Measurements from ENCODE around the gene NDUFAF8. TPM values are rescaled to one million over a fixed set of nuclear protein-coding genes. Genes with fewer than 3 reads are reported as not detected.
A peak's percentile ranks its signal among the peaks of the same experiment; 100 is the strongest.

NDUFAF8 gene
- total RNA-seq, 3 donors from 2014 or later (not counting 1 experiment from before 2014, with no cell fraction given), result 28.6 to 36.4 (median 34.9) TPM

GRCh38 chr17:81234940-81235821 lies 3.9 kb upstream of the NDUFAF8 start:
- H3K27ac Mint-ChIP-seq, result no peak overlapping the region
- TF ChIP-seq, protein P1, sequence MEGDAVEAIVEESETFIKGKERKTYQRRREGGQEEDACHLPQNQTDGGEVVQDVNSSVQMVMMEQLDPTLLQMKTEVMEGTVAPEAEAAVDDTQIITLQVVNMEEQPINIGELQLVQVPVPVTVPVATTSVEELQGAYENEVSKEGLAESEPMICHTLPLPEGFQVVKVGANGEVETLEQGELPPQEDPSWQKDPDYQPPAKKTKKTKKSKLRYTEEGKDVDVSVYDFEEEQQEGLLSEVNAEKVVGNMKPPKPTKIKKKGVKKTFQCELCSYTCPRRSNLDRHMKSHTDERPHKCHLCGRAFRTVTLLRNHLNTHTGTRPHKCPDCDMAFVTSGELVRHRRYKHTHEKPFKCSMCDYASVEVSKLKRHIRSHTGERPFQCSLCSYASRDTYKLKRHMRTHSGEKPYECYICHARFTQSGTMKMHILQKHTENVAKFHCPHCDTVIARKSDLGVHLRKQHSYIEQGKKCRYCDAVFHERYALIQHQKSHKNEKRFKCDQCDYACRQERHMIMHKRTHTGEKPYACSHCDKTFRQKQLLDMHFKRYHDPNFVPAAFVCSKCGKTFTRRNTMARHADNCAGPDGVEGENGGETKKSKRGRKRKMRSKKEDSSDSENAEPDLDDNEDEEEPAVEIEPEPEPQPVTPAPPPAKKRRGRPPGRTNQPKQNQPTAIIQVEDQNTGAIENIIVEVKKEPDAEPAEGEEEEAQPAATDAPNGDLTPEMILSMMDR (IDR thresholded peaks at IDR 0.05), result no peak
- Histone ChIP-seq H3K27ac (ENCODE audit: low read length) (no peak overlapping the region), H3K4me3 (ENCODE audit: low read length) (no peak overlapping the region), H3K9me3 (ENCODE audit: control insufficient read depth, insufficient read depth, low read length) (no peaks in the 10 kb centered on the region), H3K4me1 (ENCODE audit: control insufficient read depth, insufficient read depth, low read length) (peaks cover 28% of the 10 kb centered on the region), H3K27me3 (ENCODE audit: control insufficient read depth, insufficient read depth, low read length) (no peaks in the 10 kb centered on the region), H3K36me3 (ENCODE audit: control insufficient read depth, insufficient read depth, low read length) (peaks cover 18% of the 10 kb centered on the region)
- WGBS (ENCODE audit: insufficient coverage), result 95% methylated on average over 26 of the region's 26 CpGs
- H3K9me3 Mint-ChIP-seq, result no peaks in the 10 kb centered on the region
- peaks cover 9 to 35% of the 10 kb centered on the region in 2 donors for H3K4me1 Mint-ChIP-seq
- peak overlapping the region; percentile 2 for H3K4me3 Mint-ChIP-seq
- ATAC-seq, result no peak
- no peaks in the 10 kb centered on the region for H3K36me3 Mint-ChIP-seq
- H3K27me3 Mint-ChIP-seq (ENCODE audit: low read depth in 2 of 2), result no peaks in the 10 kb centered on the region
- no peak for DNase-seq
- intact Hi-C loops (cut with micrococcal nuclease), result no loop called here

DNA sequence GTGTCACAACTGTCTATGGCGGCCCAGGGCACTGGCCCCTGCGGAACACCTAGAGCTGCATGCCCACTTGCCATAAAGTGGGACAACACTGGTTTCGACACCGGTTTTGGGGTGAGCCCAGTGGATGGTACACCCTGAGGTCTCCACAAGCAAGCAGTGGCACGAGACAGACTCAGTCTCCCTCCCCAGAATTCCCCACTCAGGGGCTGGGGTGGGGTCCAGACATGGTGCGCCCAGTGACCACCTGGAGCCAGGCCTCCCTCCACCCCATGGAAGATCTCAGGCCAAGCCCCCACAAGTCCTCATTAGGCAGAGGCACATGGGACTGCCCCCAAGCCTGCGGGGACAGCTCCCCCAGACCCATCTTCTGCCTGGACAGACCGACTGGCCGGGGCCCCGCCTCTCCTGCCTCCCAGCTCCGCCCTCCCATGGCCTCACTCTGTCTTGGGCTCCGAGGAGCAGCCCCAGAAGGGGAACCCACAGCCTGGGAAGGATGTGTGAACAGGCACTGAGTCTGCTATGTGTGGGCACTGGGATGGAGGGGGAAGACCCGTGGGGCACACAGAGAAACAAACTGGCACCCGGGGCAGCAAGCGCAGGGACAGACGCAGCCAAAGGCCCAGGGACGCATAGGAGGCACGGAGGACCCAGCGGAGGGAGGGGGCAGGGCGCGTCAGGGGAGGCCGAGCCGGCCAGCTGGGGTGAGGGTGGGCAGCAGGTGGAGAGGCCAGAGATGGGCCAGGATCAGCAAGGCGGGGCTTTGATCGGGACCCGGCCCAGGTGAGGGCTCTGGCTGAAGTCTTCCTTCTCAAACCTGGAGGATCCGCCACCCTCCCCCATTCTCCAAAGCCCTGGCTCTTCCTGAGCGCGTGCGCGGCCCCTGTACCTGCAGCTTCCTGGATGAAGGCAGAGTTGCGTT lies 3.0 kb upstream of the NDUFAF8 start:
- Histone ChIP-seq H3K36me3 (ENCODE audit: control insufficient read depth, insufficient read depth, low read length) (peaks cover 14% of the 10 kb centered on the region), H3K27ac (ENCODE audit: low read length) (no peak overlapping the region), H3K4me1 (ENCODE audit: control insufficient read depth, insufficient read depth, low read length) (peaks cover 35% of the 10 kb centered on the region), H3K4me3 (ENCODE audit: low read length) (no peak overlapping the region), H3K9me3 (ENCODE audit: control insufficient read depth, insufficient read depth, low read length) (no peaks in the 10 kb centered on the region), H3K27me3 (ENCODE audit: control insufficient read depth, insufficient read depth, low read length) (no peaks in the 10 kb centered on the region)
- Mint-ChIP-seq H3K9me3 (no peaks in the 10 kb centered on the region), H3K36me3 (no peaks in the 10 kb centered on the region), H3K27me3 (ENCODE audit: low read depth in 2 of 2) (no peaks in the 10 kb centered on the region), H3K4me3 (peak overlapping the region; percentile 37), H3K27ac (no peak overlapping the region), H3K4me1 (peaks cover 15 to 36% of the 10 kb centered on the region in 2 donors)
- DNase-seq (no peak), ATAC-seq (no peak)
- intact Hi-C loops (cut with micrococcal nuclease), result no loop called here
- 94% methylated on average over 31 of the region's 32 CpGs for WGBS (ENCODE audit: insufficient coverage)
- TF ChIP-seq, protein P1 (IDR thresholded peaks at IDR 0.05), result no peak

- H3K27me3 Mint-ChIP-seq (ENCODE audit: low read depth in 2 of 2), result no peaks in the 10 kb centered on the region
- no peak overlapping the region for H3K4me3 Mint-ChIP-seq
- no peaks in the 10 kb centered on the region for H3K27me3 ChIP-seq (ENCODE audit: control insufficient read depth, insufficient read depth, low read length)
- H3K36me3 Mint-ChIP-seq, result no peaks in the 10 kb centered on the region
- 93% methylated on average over 21 of the region's 21 CpGs for WGBS (ENCODE audit: insufficient coverage)
- intact Hi-C loops (cut with micrococcal nuclease), result no loop called here
- peaks cover 42% of the 10 kb centered on the region for H3K4me1 ChIP-seq (ENCODE audit: control insufficient read depth, insufficient read depth, low read length)
- DNase-seq (no peak), ATAC-seq (no peak)
- H3K4me1 Mint-ChIP-seq, result peaks cover 22 to 42% of the 10 kb centered on the region in 2 donors
- no peaks in the 10 kb centered on the region for H3K9me3 Mint-ChIP-seq
- no peaks in the 10 kb centered on the region for H3K9me3 ChIP-seq (ENCODE audit: control insufficient read depth, insufficient read depth, low read length)
- H3K27ac ChIP-seq (ENCODE audit: low read length), result no peak overlapping the region
- H3K27ac Mint-ChIP-seq, result no peak overlapping the region
- H3K4me3 ChIP-seq (ENCODE audit: low read length), result no peak overlapping the region
- TF ChIP-seq, protein P1 (IDR thresholded peaks at IDR 0.05), result no peak
- peaks cover 8% of the 10 kb centered on the region for H3K36me3 ChIP-seq (ENCODE audit: control insufficient read depth, insufficient read depth, low read length)
Observed at GRCh38 chr17:81236784-81237183, 2.3 kb upstream of the NDUFAF8 start.

Measured in natural killer cell (primary cell).